ENCODE results near the gene FOS.

DNA sequence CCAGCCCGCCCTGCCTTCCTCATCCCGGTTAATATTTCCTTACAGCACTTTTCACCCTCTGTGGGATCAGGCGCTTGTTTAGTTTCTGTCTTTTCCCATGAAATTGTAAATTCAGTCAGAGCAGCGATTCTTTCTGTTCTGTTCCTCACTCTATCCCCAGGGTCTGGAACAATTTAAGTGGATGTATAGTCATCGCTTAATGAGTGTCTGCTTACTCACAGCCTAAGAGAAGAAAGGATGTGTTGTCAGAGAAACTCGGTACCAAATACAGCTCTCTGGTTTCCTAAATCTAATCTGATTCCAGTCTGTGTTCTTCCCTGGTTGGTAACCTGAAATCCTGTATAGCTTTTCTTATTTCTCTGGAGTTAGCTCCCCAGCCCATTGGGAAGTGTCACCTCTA, 44.9 kb downstream of the FOS start:
- TF ChIP-seq, protein P1, sequence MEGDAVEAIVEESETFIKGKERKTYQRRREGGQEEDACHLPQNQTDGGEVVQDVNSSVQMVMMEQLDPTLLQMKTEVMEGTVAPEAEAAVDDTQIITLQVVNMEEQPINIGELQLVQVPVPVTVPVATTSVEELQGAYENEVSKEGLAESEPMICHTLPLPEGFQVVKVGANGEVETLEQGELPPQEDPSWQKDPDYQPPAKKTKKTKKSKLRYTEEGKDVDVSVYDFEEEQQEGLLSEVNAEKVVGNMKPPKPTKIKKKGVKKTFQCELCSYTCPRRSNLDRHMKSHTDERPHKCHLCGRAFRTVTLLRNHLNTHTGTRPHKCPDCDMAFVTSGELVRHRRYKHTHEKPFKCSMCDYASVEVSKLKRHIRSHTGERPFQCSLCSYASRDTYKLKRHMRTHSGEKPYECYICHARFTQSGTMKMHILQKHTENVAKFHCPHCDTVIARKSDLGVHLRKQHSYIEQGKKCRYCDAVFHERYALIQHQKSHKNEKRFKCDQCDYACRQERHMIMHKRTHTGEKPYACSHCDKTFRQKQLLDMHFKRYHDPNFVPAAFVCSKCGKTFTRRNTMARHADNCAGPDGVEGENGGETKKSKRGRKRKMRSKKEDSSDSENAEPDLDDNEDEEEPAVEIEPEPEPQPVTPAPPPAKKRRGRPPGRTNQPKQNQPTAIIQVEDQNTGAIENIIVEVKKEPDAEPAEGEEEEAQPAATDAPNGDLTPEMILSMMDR (IDR thresholded peaks at IDR 0.05), result no peak
- TF ChIP-seq POLR2AphosphoS5 (IDR thresholded peaks at IDR 0.05; ENCODE audit: insufficient read depth in 1 of 2, low read depth in 1 of 2) (no peak), POLR2A (IDR thresholded peaks at IDR 0.05) (no peak)
